Thymus (tissue), 11 donors: ENCODE data around the gene MAX. TPM values are rescaled to one million over a fixed set of nuclear protein-coding genes. Genes with fewer than 3 reads are reported as not detected.

Experiments
- DNase-seq, 9 donors: peaks; one replicate each; pipeline ENCODE4 v3.0.0-alpha.2; 2013; ENCODE audit warnings: low spot score in 9 of 9, low read depth in 6 of 9, missing footprints in 1 of 9
- H3K27ac ChIP-seq, 2 donors: one replicate each; pipeline ENCODE4 v1.5.1; 2013; ENCODE audit warnings: control low read depth in 1 of 2, low read depth in 1 of 2, low read length in 1 of 2, mild to moderate bottlenecking in 1 of 2, moderate library complexity in 1 of 2
- H3K27me3 ChIP-seq, 2 donors: one replicate each; pipeline ENCODE4 v1.5.1; 2013; ENCODE audit warnings: low read length in 1 of 2; ENCODE audit not compliant: control insufficient read depth in 2 of 2, insufficient read depth in 1 of 2
- H3K36me3 ChIP-seq, 2 donors: one replicate each; pipeline ENCODE4 v1.5.1; 2013; ENCODE audit warnings: low read length in 1 of 2, mild to moderate bottlenecking in 1 of 2, moderate library complexity in 1 of 2; ENCODE audit not compliant: control insufficient read depth in 2 of 2, insufficient read depth in 2 of 2
- H3K4me1 ChIP-seq, 2 donors: one replicate each; pipeline ENCODE4 v1.5.1; 2013; ENCODE audit warnings: low read length in 2 of 2; ENCODE audit not compliant: control insufficient read depth in 2 of 2, insufficient read depth in 2 of 2
- H3K4me3 ChIP-seq, 2 donors: one replicate each; pipeline ENCODE4 v1.5.1; 2013; ENCODE audit warnings: low read length in 2 of 2, control low read depth in 1 of 2, mild to moderate bottlenecking in 1 of 2
- H3K9me3 ChIP-seq, 2 donors: one replicate each; pipeline ENCODE4 v1.5.1; 2013; ENCODE audit warnings: low read length in 1 of 2, mild to moderate bottlenecking in 1 of 2; ENCODE audit not compliant: control insufficient read depth in 2 of 2, insufficient read depth in 1 of 2
- WGBS: extraction: QIAGEN DNeasy Blood & Tissue Kit; methylation state at CpG from one replicate; pipeline ENCODE4 v1.1.7; 2013; 5-methylcytosine and 5-hydroxymethylcytosine counted together
- polyA plus RNA-seq: library from polyadenylated mRNA; stranded (reverse); fragments of 200-250 nt; gene quantifications from one replicate; pipeline ENCODE4 v1.2.3, GENCODE V29; 2013
- total RNA-seq: library from RNA; stranded (reverse); fragments of 120-200 nt; gene quantifications from one replicate; pipeline ENCODE4 v1.2.4, GENCODE V29; 2013
- donor health status: healthy.

Gene MAX
- total and polyA plus RNA-seq, 2 donors = 61.5 to 104 TPM

GRCh38 chr14:65110525-65110924, 8.2 kb upstream of the MAX start:
- Histone ChIP-seq H3K27ac (no peak overlapping the region), H3K4me1 (no peaks in the 10 kb centered on the region), H3K27me3 (no peaks in the 10 kb centered on the region), H3K4me3 (no peak overlapping the region), H3K36me3 (no peaks in the 10 kb centered on the region), H3K9me3 (no peaks in the 10 kb centered on the region)
- no peak for DNase-seq
- WGBS = 90% methylated on average over 5 of the region's 5 CpGs

- DNase-seq = no peak
- no peak overlapping the region for H3K4me3 ChIP-seq
- no peaks in the 10 kb centered on the region for H3K4me1 ChIP-seq
- H3K27ac ChIP-seq = no peak overlapping the region
- 91% methylated on average over 4 of the region's 4 CpGs for WGBS
- no peaks in the 10 kb centered on the region for H3K9me3 ChIP-seq
- no peaks in the 10 kb centered on the region for H3K36me3 ChIP-seq
- H3K27me3 ChIP-seq = no peaks in the 10 kb centered on the region
These were observed 7.0 kb upstream of the MAX start for GRCh38 chr14:65109357-65109756.

- Histone ChIP-seq H3K36me3 (no peaks in the 10 kb centered on the region), H3K27me3 (no peaks in the 10 kb centered on the region), H3K9me3 (no peaks in the 10 kb centered on the region), H3K4me3 (no peak overlapping the region), H3K4me1 (peaks cover 0 to 6% of the 10 kb centered on the region in 2 donors), H3K27ac (no peak overlapping the region)
- DNase-seq = no peak
- WGBS = 56% methylated on average over 1 of the region's 1 CpG
These were observed 4.9 kb upstream of the MAX start for GRCh38 chr14:65107200-65107599.

GRCh38 chr14:65106736-65107135, 4.4 kb upstream of the MAX start:
- Histone ChIP-seq H3K27me3 (no peaks in the 10 kb centered on the region), H3K9me3 (no peaks in the 10 kb centered on the region), H3K27ac (no peak overlapping the region), H3K4me3 (no peak overlapping the region), H3K4me1 (peaks cover 0 to 6% of the 10 kb centered on the region in 2 donors), H3K36me3 (no peaks in the 10 kb centered on the region)
- 41% methylated on average over 1 of the region's 1 CpG for WGBS
- no peak for DNase-seq

GRCh38 chr14:65106316-65106715, 4.0 kb upstream of the MAX start:
- H3K36me3 ChIP-seq = no peaks in the 10 kb centered on the region
- WGBS = over 99% methylated on average over 4 of the region's 4 CpGs
- H3K27me3 ChIP-seq = no peaks in the 10 kb centered on the region
- no peak overlapping the region for H3K27ac ChIP-seq
- peaks cover 0 to 6% of the 10 kb centered on the region in 2 donors for H3K4me1 ChIP-seq
- H3K9me3 ChIP-seq = no peaks in the 10 kb centered on the region
- no peak overlapping the region for H3K4me3 ChIP-seq
- DNase-seq = no peak

GRCh38 chr14:65104791-65105190, 2.5 kb upstream of the MAX start:
- no peak for DNase-seq
- H3K9me3 ChIP-seq = no peaks in the 10 kb centered on the region
- H3K36me3 ChIP-seq = no peaks in the 10 kb centered on the region
- no peaks in the 10 kb centered on the region for H3K27me3 ChIP-seq
- H3K4me3 ChIP-seq = no peak overlapping the region
- WGBS = 98% methylated on average over 3 of the region's 3 CpGs
- H3K4me1 ChIP-seq = peaks cover 0 to 8% of the 10 kb centered on the region in 2 donors
- H3K27ac ChIP-seq = no peak overlapping the region

- 11% methylated on average over 22 of the region's 22 CpGs for WGBS
- Histone ChIP-seq H3K27ac (no peak overlapping the region), H3K4me3 (peak overlapping the region; percentile 77 to 96), H3K9me3 (no peaks in the 10 kb centered on the region), H3K36me3 (peaks cover 0 to 2% of the 10 kb centered on the region in 2 donors), H3K4me1 (peaks cover 1 to 9% of the 10 kb centered on the region in 2 donors), H3K27me3 (no peaks in the 10 kb centered on the region)
- peak in 1 of 9 donors; percentile 13 for DNase-seq
These were observed 938 bp upstream of the MAX start for GRCh38 chr14:65103150-65103760.

- Histone ChIP-seq H3K4me1 (peaks cover 5 to 19% of the 10 kb centered on the region in 2 donors), H3K27me3 (no peaks in the 10 kb centered on the region), H3K27ac (peak overlapping the region; percentile 99 to 100), H3K4me3 (peak overlapping the region; percentile 92 to 96), H3K9me3 (no peaks in the 10 kb centered on the region), H3K36me3 (peaks cover 5 to 10% of the 10 kb centered on the region in 2 donors)
- DNase-seq = peak in 7 of 9 donors; percentile 38 to 83 (median 63)
- under 1% methylated on average over 66 of the region's 66 CpGs for WGBS
These were observed 481 bp downstream of the MAX start for GRCh38 chr14:65101631-65102440.

- no peaks in the 10 kb centered on the region for H3K9me3 ChIP-seq
- peak in 2 of 9 donors; percentile 7 to 46 for DNase-seq
- H3K36me3 ChIP-seq = peaks cover 6 to 13% of the 10 kb centered on the region in 2 donors
- peak overlapping the region; percentile 81 to 99 for H3K27ac ChIP-seq
- H3K4me1 ChIP-seq = peaks cover 12 to 27% of the 10 kb centered on the region in 2 donors
- no peaks in the 10 kb centered on the region for H3K27me3 ChIP-seq
- H3K4me3 ChIP-seq = peak overlapping the region; percentile 92 to 96
- 4% methylated on average over 6 of the region's 6 CpGs for WGBS
These were observed 1.3 kb downstream of the MAX start for GRCh38 chr14:65100922-65101541.
